IMR-90 (cell line): ENCODE data around the gene PDE11A. TPM values are rescaled to one million over a fixed set of nuclear protein-coding genes. Genes with fewer than 3 reads are reported as not detected.
A peak's percentile ranks its signal among the peaks of the same experiment; 100 is the strongest.

Experiments
- ATAC-seq: fragments of 200-7000 bp; cut with Tn5 transposase; 2 replicates; pipeline ENCODE4 v1.9.1; 2020; ENCODE audit warnings: low read depth, mild to moderate bottlenecking, moderate library complexity
- BruUV-seq: library from RNA; stranded (reverse); fragments of 400-500 nt; replicated peaks from 2 replicates; lab custom pipeline; 2021; lab: Mats Ljungman, UMichigan
- CTCF ChIA-PET: fragments of 300-600 bp; formaldehyde crosslinking; extraction: SDS; loops from one replicate; lab custom pipeline; 2021; ENCODE audit warnings: antibody characterized with exemption; lab: Yijun Ruan, JAX
- POLR2A ChIA-PET: fragments of 300-600 bp; sonication (Branson Sonifier 250); formaldehyde crosslinking; loops from one replicate; lab custom pipeline; 2022; ENCODE audit warnings: antibody characterized with exemption; ENCODE audit not compliant: unreplicated experiment; lab: Charles Lee
- DNase-seq: peaks from one replicate; pipeline ENCODE4 v3.0.0; 2013
- H2AFZ ChIP-seq: replicated peaks from 2 replicates; pipeline ENCODE3; 2013; ENCODE audit warnings: low read length, mild to moderate bottlenecking; ENCODE audit not compliant: poor library complexity
- H2AK5ac ChIP-seq: 2 replicates; pipeline ENCODE4 v1.6.1; 2013; ENCODE audit warnings: low read depth, low read length, inconsistent platforms
- H2AK9ac ChIP-seq: replicated peaks from 2 replicates; pipeline ENCODE3; 2013; ENCODE audit warnings: mild to moderate bottlenecking, low read depth, low read length, moderate library complexity; ENCODE audit not compliant: poor library complexity
- H2BK120ac ChIP-seq: 2 replicates; pipeline ENCODE4 v1.6.1; 2013; ENCODE audit warnings: low read depth, low read length, inconsistent platforms
- H2BK15ac ChIP-seq: 3 replicates; pipeline ENCODE4 v1.6.1; 2013; ENCODE audit warnings: low read depth, low read length, inconsistent platforms
- H2BK20ac ChIP-seq: 2 replicates; pipeline ENCODE4 v1.6.1; 2013; ENCODE audit warnings: low read depth, mild to moderate bottlenecking, inconsistent platforms, low read length, moderate library complexity
- H2BK5ac ChIP-seq: 2 replicates; pipeline ENCODE4 v1.6.1; 2013; ENCODE audit warnings: mild to moderate bottlenecking, low read depth, low read length, inconsistent platforms; ENCODE audit not compliant: poor library complexity, severe bottlenecking
- H3K14ac ChIP-seq: replicated peaks from 2 replicates; pipeline ENCODE4 v1.6.1; 2013; ENCODE audit warnings: low read depth, low read length, inconsistent platforms
- H3K18ac ChIP-seq: 2 replicates; pipeline ENCODE4 v1.6.1; 2013; ENCODE audit warnings: low read depth, low read length, control low read depth
- H3K23ac ChIP-seq: 2 replicates; pipeline ENCODE4 v1.6.1; 2013; ENCODE audit warnings: low read depth, low read length, inconsistent platforms
- H3K27ac ChIP-seq: 2 replicates; pipeline ENCODE4 v1.5.1; 2013; ENCODE audit warnings: mild to moderate bottlenecking, control low read depth, low read length; ENCODE audit not compliant: insufficient read depth
- H3K27me3 ChIP-seq: 2 replicates; pipeline ENCODE4 v1.6.1; 2013; ENCODE audit warnings: low read length; ENCODE audit not compliant: control insufficient read depth, insufficient read depth
- H3K36me3 ChIP-seq: 2 replicates; pipeline ENCODE4 v1.6.1; 2013; ENCODE audit warnings: low read length, mixed read lengths; ENCODE audit not compliant: control insufficient read depth, insufficient read depth
- H3K4ac ChIP-seq: 2 replicates; pipeline ENCODE4 v1.6.1; 2013; ENCODE audit warnings: low read depth, low read length, inconsistent platforms
- H3K4me1 ChIP-seq: 2 replicates; pipeline ENCODE4 v1.6.1; 2013; ENCODE audit warnings: low read length, mixed read lengths; ENCODE audit not compliant: control insufficient read depth, insufficient read depth
- H3K4me2 ChIP-seq: 2 replicates; pipeline ENCODE4 v1.6.1; 2013; ENCODE audit warnings: low read depth, mild to moderate bottlenecking, control low read depth, low read length, moderate library complexity
- H3K4me3 ChIP-seq: 2 replicates; pipeline ENCODE4 v1.5.1; 2013; ENCODE audit warnings: low read depth, mild to moderate bottlenecking, control low read depth, low read length, moderate library complexity; ENCODE audit not compliant: insufficient read depth
- H3K56ac ChIP-seq: 2 replicates; pipeline ENCODE4 v1.6.1; 2013; ENCODE audit warnings: low read length, inconsistent platforms; ENCODE audit not compliant: insufficient read depth; ENCODE audit errors: extremely low read depth
- H3K79me1 ChIP-seq, 2 experiments: 2 replicates each; pipeline ENCODE4 v1.6.1; 2013; ENCODE audit warnings: low read length in 2 of 2, inconsistent platforms in 1 of 2, low read depth in 1 of 2
- H3K9ac ChIP-seq: 2 replicates; pipeline ENCODE4 v1.6.1; 2013; ENCODE audit warnings: low read depth, low read length, control low read depth
- H3K9me1 ChIP-seq: 2 replicates; pipeline ENCODE4 v1.6.1; 2013; ENCODE audit warnings: low read length, inconsistent platforms; ENCODE audit not compliant: insufficient read depth
- H3K9me3 ChIP-seq: 2 replicates; pipeline ENCODE4 v1.6.1; 2013; ENCODE audit warnings: low read length; ENCODE audit not compliant: control insufficient read depth, insufficient read depth
- H4K20me1 ChIP-seq: 2 replicates; pipeline ENCODE4 v1.6.1; 2013; ENCODE audit warnings: low read length, inconsistent platforms; ENCODE audit not compliant: insufficient read depth
- H4K5ac ChIP-seq: 2 replicates; pipeline ENCODE4 v1.6.1; 2013; ENCODE audit warnings: mild to moderate bottlenecking, low read depth, low read length, control low read depth
- H4K8ac ChIP-seq, 2 experiments: 2 replicates each; pipeline ENCODE4 v1.6.1; 2013; ENCODE audit warnings: low read depth in 2 of 2, low read length in 2 of 2, control low read depth in 1 of 2, inconsistent platforms in 1 of 2
- H4K91ac ChIP-seq: 2 replicates; pipeline ENCODE4 v1.6.1; 2013; ENCODE audit warnings: low read depth, low read length, inconsistent platforms; ENCODE audit not compliant: insufficient read depth
- MAFK ChIP-seq: IDR thresholded peaks from 2 replicates; pipeline ENCODE4 v1.6.1; 2012; ENCODE audit warnings: low read depth, low read length, improper control_type of control experiment
- POLR2A ChIP-seq: IDR thresholded peaks from 2 replicates; pipeline ENCODE4 v1.6.1; 2012; ENCODE audit warnings: mild to moderate bottlenecking, low read depth, low read length
- WGBS, 2 experiments: methylation state at CpG; one replicate each; pipeline versions ENCODE4 v1.1.5 to v1.1.7; 2013; ENCODE audit warnings: missing lambda C conversion rate in 2 of 2; ENCODE audit not compliant: insufficient read length in 1 of 2; ENCODE audit errors: extremely low coverage in 2 of 2; 5-methylcytosine and 5-hydroxymethylcytosine counted together
- dilution Hi-C: fragments of 300-500 bp; cut with HindIII; formaldehyde crosslinking; loops from one replicate; pipeline ENCODE4 v1.14.3; 2018; ENCODE audit warnings: low sequenced_read_pairs; ENCODE audit not compliant: unreplicated experiment
- in situ Hi-C: fragments of 300-500 bp; cut with MboI; formaldehyde crosslinking; loops from 3 replicates; pipeline ENCODE4 v1.14.3; 2019; ENCODE audit warnings: low sequenced_read_pairs, inconsistent platforms, mixed read lengths
- intact Hi-C: fragments of 100-400 bp; cut with micrococcal nuclease; formaldehyde crosslinking; loops from 2 replicates; pipeline ENCODE4 v1.10.0; 2022
- polyA plus RNA-seq, 3 experiments: library from polyadenylated mRNA; depleted of rRNA; stranded (reverse); fragments of >200 nt; gene quantifications; 2 replicates each; pipeline ENCODE4 v1.2.3, GENCODE V29; 2012; ENCODE audit warnings: low replicate concordance in 1 of 3
- total RNA-seq: library from RNA; depleted of rRNA; stranded (reverse); fragments of >200 nt; gene quantifications from 2 replicates; pipeline ENCODE4 v1.2.3, GENCODE V29; 2012

The PDE11A gene
- total and polyA plus RNA-seq, 2 of the 4 experiments (the other 2 are of a cell fraction): 0.21 to 0.72 TPM

GRCh38 chr2:177578454-177578853, 494.1 kb downstream of the PDE11A start:
- BruUV-seq: no TSS peak
- Histone ChIP-seq H3K9me1 (no peaks in the 10 kb centered on the region), H4K91ac (no peak overlapping the region), H3K56ac (no peak overlapping the region), H3K27ac (no peak overlapping the region), H3K36me3 (no peaks in the 10 kb centered on the region), H3K23ac (no peak overlapping the region), H2BK5ac (no peak overlapping the region), H2AFZ (no peak overlapping the region), H4K20me1 (no peaks in the 10 kb centered on the region), H2AK5ac (no peak overlapping the region), H2BK20ac (no peak overlapping the region), H2BK15ac (no peak overlapping the region), H2BK120ac (no peak overlapping the region), H3K4me3 (no peak overlapping the region), H3K9me3 (no peaks in the 10 kb centered on the region), H3K9ac (no peak overlapping the region), H2AK9ac (no peak overlapping the region), H4K5ac (no peak overlapping the region), H4K8ac (no peak overlapping the region), H3K4me1 (no peaks in the 10 kb centered on the region), H3K27me3 (peaks cover 2% of the 10 kb centered on the region; the same call in 1 of the 2 replicates), H3K4ac (no peak overlapping the region), H3K14ac (no peak overlapping the region), H3K4me2 (no peak overlapping the region), H3K79me1 (no peaks in the 10 kb centered on the region), H3K18ac (no peak overlapping the region)
- ChIA-PET CTCF (interaction anchor here (1.0 to 1.6 kb wide), 2 partner anchors 10 kb away, joined by 3 read pairs; no protein-coding TSS in a partner anchor), POLR2A (no interaction called here)
- TF ChIP-seq MAFK (peak; percentile 82), POLR2A (no peak)
- intact Hi-C loops: no loop called here
- ATAC-seq: no peak
- no peak for DNase-seq
- in situ Hi-C loops: no loop called here
- dilution Hi-C loops: no loop called here
- WGBS, 2 experiments: no CpG with 5 or more reads among the region's 3 CpGs
